Caco-2 (cell line): ENCODE measurements around the gene POFUT2. TPM values are rescaled to one million over a fixed set of nuclear protein-coding genes. Genes with fewer than 3 reads are reported as not detected.

Experiments
- BruUV-seq: library from RNA; stranded (reverse); fragments of 400-500 nt; replicated peaks from 2 replicates; lab custom pipeline; 2021; lab: Mats Ljungman, UMichigan
- CTCF ChIA-PET: fragments of 300-600 bp; sonication (Branson Sonifier 250); formaldehyde crosslinking; loops from one replicate; lab custom pipeline; 2022; ENCODE audit warnings: antibody characterized with exemption; lab: Charles Lee
- POLR2A ChIA-PET: fragments of 300-600 bp; sonication (Branson Sonifier 250); formaldehyde crosslinking; loops from one replicate; lab custom pipeline; 2022; ENCODE audit warnings: antibody characterized with exemption; lab: Charles Lee
- DNase-seq, 2 experiments: peaks; one replicate each; pipeline versions ENCODE4 v3.0.0 to v3.0.0-alpha.2; 2020 to 2022
- H3K27me3 ChIP-seq: replicated peaks from 2 replicates; pipeline ENCODE4 v1.6.0; 2011; ENCODE audit warnings: low read length; ENCODE audit not compliant: control insufficient read depth, insufficient read depth
- H3K36me3 ChIP-seq: 2 replicates; pipeline ENCODE4 v1.5.1; 2011; ENCODE audit warnings: low read length; ENCODE audit not compliant: control insufficient read depth, insufficient read depth
- H3K4me1 ChIP-seq: fragments of 250-450 bp; sonication (Bioruptor Pico); 2 replicates; pipeline ENCODE4 v1.5.1; 2020; ENCODE audit warnings: mild to moderate bottlenecking
- H3K4me3 ChIP-seq: 2 replicates; pipeline ENCODE4 v1.5.1; 2011; ENCODE audit warnings: low read depth, mild to moderate bottlenecking, control low read depth, low read length
- H3K9me3 ChIP-seq: fragments of 250-450 bp; sonication (Bioruptor Pico); 2 replicates; pipeline ENCODE4 v1.5.1; 2020; ENCODE audit warnings: mild to moderate bottlenecking, moderate library complexity
- H3K27ac Mint-ChIP-seq: one replicate; pipeline ENCODE4 v1.8.0; 2022; ENCODE audit warnings: mixed read lengths; ENCODE audit not compliant: unreplicated experiment
- H3K27me3 Mint-ChIP-seq: one replicate; pipeline ENCODE4 v1.8.0; 2022; ENCODE audit warnings: mixed read lengths; ENCODE audit not compliant: insufficient read depth, unreplicated experiment
- H3K36me3 Mint-ChIP-seq: one replicate; pipeline ENCODE4 v1.8.0; 2022; ENCODE audit warnings: mild to moderate bottlenecking, mixed read lengths; ENCODE audit not compliant: insufficient read depth, unreplicated experiment
- H3K4me1 Mint-ChIP-seq: one replicate; pipeline ENCODE4 v1.8.0; 2022; ENCODE audit warnings: low read depth, mixed read lengths; ENCODE audit not compliant: unreplicated experiment
- H3K4me3 Mint-ChIP-seq: one replicate; pipeline ENCODE4 v1.8.0; 2022; ENCODE audit warnings: mild to moderate bottlenecking, moderate library complexity, mixed read lengths; ENCODE audit not compliant: unreplicated experiment
- H3K9me3 Mint-ChIP-seq: one replicate; pipeline ENCODE4 v1.8.0; 2022; ENCODE audit warnings: mixed read lengths; ENCODE audit not compliant: unreplicated experiment
- CTCF ChIP-seq, 2 experiments: fragments of 200-600 bp in 1 of 2; IDR thresholded peaks; 1 replicate in 1 of 2; 2 replicates in 1 of 2; pipeline versions ENCODE4 v1.5.1 to v1.8.0; 2011 to 2022; ENCODE audit warnings: antibody characterized with exemption in 1 of 2, control low read depth in 1 of 2, inconsistent platforms in 1 of 2, low read depth in 1 of 2, low read length in 1 of 2, mild to moderate bottlenecking in 1 of 2, moderate library complexity in 1 of 2; ENCODE audit not compliant: insufficient read depth in 1 of 2, severe bottlenecking in 1 of 2, unreplicated experiment in 1 of 2
- intact Hi-C: fragments of 100-400 bp; cut with micrococcal nuclease; formaldehyde crosslinking; loops from one replicate; pipeline ENCODE4 v1.10.0; 2022; ENCODE audit not compliant: unreplicated experiment
- total RNA-seq: library from RNA; stranded (reverse); gene quantifications from 2 replicates; pipeline ENCODE4 v1.2.3, GENCODE V29; 2022

POFUT2 gene
- total RNA-seq, 1 experiment from 2014 or later: 32.0 TPM

GRCh38 chr21:45296638-45297037, 8.9 kb upstream of the POFUT2 start:
- intact Hi-C loops: no loop called here
- 0 out of 2 replicates have a peak, but pooled peaks cover 3% of the 10 kb centered on the region for H3K9me3 ChIP-seq
- H3K27me3 ChIP-seq: no peaks in the 10 kb centered on the region
- CTCF ChIA-PET: no interaction called here
- no peak overlapping the region for H3K4me3 ChIP-seq
- BruUV-seq: no TSS peak
- H3K36me3 ChIP-seq: no peaks in the 10 kb centered on the region
- DNase-seq: no peak
- H3K27me3 Mint-ChIP-seq: no peaks in the 10 kb centered on the region
- no peak for TF ChIP-seq CTCF (IDR thresholded peaks at IDR 0.05; ENCODE audit: insufficient read depth in 1 of 2, low read depth in 1 of 2, low read length in 1 of 2, severe bottlenecking in 1 of 2, unreplicated experiment in 1 of 2)
- H3K36me3 Mint-ChIP-seq: peaks cover 11% of the 10 kb centered on the region
- H3K4me3 Mint-ChIP-seq: no peak overlapping the region
- peaks cover 18% of the 10 kb centered on the region for H3K4me1 Mint-ChIP-seq
- H3K27ac Mint-ChIP-seq: no peak overlapping the region
- H3K4me1 ChIP-seq: peaks cover 46% of the 10 kb centered on the region
- POLR2A ChIA-PET: no interaction called here
- no peaks in the 10 kb centered on the region for H3K9me3 Mint-ChIP-seq

- no peak overlapping the region for H3K4me3 Mint-ChIP-seq
- Histone ChIP-seq H3K27me3 (no peaks in the 10 kb centered on the region), H3K4me1 (peaks cover 46% of the 10 kb centered on the region), H3K36me3 (no peaks in the 10 kb centered on the region), H3K9me3 (0 out of 2 replicates have a peak, but pooled peaks cover 3% of the 10 kb centered on the region), H3K4me3 (no peak overlapping the region)
- no peak for DNase-seq
- intact Hi-C loops: no loop called here
- ChIA-PET CTCF (no interaction called here), POLR2A (no interaction called here)
- peaks cover 11% of the 10 kb centered on the region for H3K36me3 Mint-ChIP-seq
- peak overlapping the region; percentile 85 for H3K27ac Mint-ChIP-seq
- peaks cover 18% of the 10 kb centered on the region for H3K4me1 Mint-ChIP-seq
- no peaks in the 10 kb centered on the region for H3K9me3 Mint-ChIP-seq
- H3K27me3 Mint-ChIP-seq: no peaks in the 10 kb centered on the region
- TSS peak; percentile 20 for BruUV-seq
- TF ChIP-seq CTCF (IDR thresholded peaks at IDR 0.05; ENCODE audit: insufficient read depth in 1 of 2, low read depth in 1 of 2, low read length in 1 of 2, severe bottlenecking in 1 of 2, unreplicated experiment in 1 of 2): no peak
Measured at GRCh38 chr21:45295576-45296365, 8.1 kb upstream of the POFUT2 start.

GRCh38 chr21:45294509-45295291, 7.0 kb upstream of the POFUT2 start:
- CTCF ChIA-PET: no interaction called here
- DNase-seq: peak in 1 of 2 experiments; percentile 41
- intact Hi-C loops: loop anchor here (5.0 kb wide), 1 partner anchor 38 kb away; no protein-coding TSS in a partner anchor
- Mint-ChIP-seq H3K4me1 (peaks cover 18% of the 10 kb centered on the region), H3K27ac (peak overlapping the region; percentile 85), H3K27me3 (no peaks in the 10 kb centered on the region), H3K4me3 (peak overlapping the region; percentile 16), H3K9me3 (no peaks in the 10 kb centered on the region), H3K36me3 (peaks cover 12% of the 10 kb centered on the region)
- POLR2A ChIA-PET: no interaction called here
- H3K9me3 ChIP-seq: 0 out of 2 replicates have a peak, but pooled peaks cover 3% of the 10 kb centered on the region
- H3K4me1 ChIP-seq: peaks cover 46% of the 10 kb centered on the region
- BruUV-seq: no TSS peak
- H3K4me3 ChIP-seq: no peak overlapping the region
- H3K27me3 ChIP-seq: no peaks in the 10 kb centered on the region
- H3K36me3 ChIP-seq: no peaks in the 10 kb centered on the region
- no peak for TF ChIP-seq CTCF (IDR thresholded peaks at IDR 0.05; ENCODE audit: insufficient read depth in 1 of 2, low read depth in 1 of 2, low read length in 1 of 2, severe bottlenecking in 1 of 2, unreplicated experiment in 1 of 2)
